GM13976 (cell line): Measurements from ENCODE around the gene PATE1.

Source experiments
- DNase-seq: peaks from one replicate; pipeline ENCODE4 v3.0.0; 2012; ENCODE audit warnings: low spot score
- CTCF ChIP-seq: IDR thresholded peaks from 2 replicates; pipeline ENCODE4 v1.5.1; 2012; ENCODE audit warnings: borderline replicate concordance, mild to moderate bottlenecking; ENCODE audit not compliant: insufficient read depth; ENCODE audit errors: extremely low read depth, missing control alignments, control extremely low read depth
- in situ Hi-C: fragments of 300-500 bp; cut with MboI; formaldehyde crosslinking; loops from one replicate; pipeline ENCODE4 v1.12.0; 2022; ENCODE audit warnings: low sequenced_read_pairs, mixed read lengths, inconsistent platforms; ENCODE audit not compliant: unreplicated experiment

PATE1 gene

DNA sequence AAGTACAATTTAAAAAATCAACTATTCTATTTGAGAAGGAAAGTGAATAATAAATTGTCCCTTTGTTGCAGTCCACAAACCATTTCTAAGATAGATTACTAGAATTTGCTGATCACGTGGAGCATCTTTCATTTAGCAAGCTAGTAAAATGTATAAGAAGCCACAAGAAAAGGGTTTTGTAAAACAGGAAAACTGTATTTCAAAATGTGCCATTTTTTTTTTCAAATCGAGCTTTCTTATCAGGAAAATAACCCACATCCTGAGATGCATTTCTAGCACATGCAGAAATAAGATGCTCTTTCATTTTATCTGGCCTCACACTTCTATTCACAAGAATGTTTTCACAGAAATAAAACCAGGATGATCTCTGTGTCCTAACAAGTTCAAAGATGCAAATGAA is 38.6 kb downstream of the PATE1 start:
- in situ Hi-C loops = no loop called here
- no peak for TF ChIP-seq CTCF
- DNase-seq = no peak

DNA sequence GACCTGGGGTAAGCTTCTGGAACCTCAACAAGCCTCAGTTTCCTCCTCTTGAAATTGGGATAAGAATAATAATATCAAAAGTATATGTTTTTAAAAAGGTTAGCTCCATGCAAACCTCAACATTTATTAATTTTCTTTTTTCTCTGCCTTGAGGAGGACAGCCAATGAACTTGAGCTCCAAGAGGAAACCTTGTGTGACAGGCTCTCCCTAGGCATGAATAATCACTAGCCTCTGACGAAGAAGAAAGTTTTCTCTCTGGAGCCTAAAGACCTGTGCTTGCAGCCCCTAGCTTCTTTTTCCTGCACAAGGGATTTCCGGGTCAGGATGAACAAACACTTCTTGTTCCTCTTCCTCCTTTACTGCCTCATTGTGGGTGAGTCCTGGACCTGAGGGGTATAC is 41.7 kb downstream of the PATE1 start, which contains the start of gene PATE3:
TSS of gene PATE3 (plus strand) at position 301 of the 400 bp plus-strand sequence. CDS start at position 326, 25 bp downstream.
- no peak for TF ChIP-seq CTCF
- no peak for DNase-seq
- in situ Hi-C loops = no loop called here

DNA sequence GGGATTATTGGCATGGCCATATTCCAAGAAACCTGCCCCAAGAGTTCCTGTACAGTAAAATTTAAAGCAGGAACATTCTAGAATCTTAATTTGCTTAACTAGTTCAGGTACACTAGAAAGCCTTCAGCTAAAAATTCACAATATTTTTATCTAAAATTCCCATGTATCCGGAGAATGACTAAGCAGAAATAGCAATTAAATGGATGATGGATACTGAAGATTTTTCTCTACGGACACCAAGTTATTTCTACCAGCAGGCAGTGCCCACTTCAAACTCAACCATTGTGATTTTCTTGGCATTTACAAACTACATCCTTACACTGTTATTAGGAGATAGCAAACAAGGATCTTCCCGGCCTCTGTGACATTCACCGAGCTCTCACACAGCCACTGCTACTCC is 44.7 kb downstream of the PATE1 start:
- no peak for TF ChIP-seq CTCF
- DNase-seq = no peak
- in situ Hi-C loops = no loop called here

GRCh38 chr11:125797641-125798040 is 51.6 kb downstream of the PATE1 start:
- no peak for TF ChIP-seq CTCF
- in situ Hi-C loops = no loop called here
- no peak for DNase-seq
